OCI-M2 (cell line): ENCODE measurements around the gene OR2T35.

ENCODE experiments used
- DNase-seq: peaks from one replicate; lab custom pipeline; 2025; ENCODE audit not compliant: unreplicated experiment; lab: John Stamatoyannopoulos, UW

Gene OR2T35

DNA sequence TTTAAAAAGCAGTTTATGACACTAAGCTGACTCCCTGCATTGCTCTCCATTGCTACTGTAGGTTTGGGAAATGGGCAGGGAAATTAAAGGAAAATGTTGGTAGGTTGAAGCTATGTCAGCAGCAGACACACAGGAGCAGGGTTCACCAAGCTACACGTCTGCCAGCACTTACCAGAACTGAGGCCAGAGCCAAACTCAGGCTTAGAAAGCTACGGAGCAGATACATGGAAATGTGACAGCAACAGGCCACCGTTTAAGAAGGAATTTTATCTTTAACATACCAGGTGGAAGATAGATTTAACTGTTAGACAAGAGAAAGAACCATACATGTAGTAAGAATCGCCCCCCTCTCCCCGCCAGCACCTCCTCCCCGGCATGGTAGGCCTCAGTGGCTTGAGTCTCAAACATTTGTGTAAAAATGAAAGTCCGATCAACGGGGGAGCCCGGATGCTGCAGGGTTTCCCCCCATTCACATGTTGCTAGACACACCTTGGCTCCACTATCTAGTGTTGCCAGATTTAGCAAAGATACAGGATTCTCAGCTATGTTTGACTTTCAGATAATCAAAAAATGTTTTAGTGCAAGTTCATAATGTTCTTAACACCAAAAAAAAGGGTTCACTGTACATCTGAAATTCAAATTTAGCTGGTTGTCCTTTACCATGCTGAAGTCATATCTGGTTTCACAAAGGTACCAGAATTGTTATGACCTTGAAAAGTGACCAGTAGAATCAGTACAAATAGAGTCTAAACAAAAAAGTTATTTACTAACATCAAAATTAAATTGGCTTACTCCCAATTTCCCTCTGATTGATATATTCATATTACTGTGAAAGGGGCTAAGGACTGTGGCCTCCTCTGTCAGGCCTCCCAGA, 16.9 kb downstream of the OR2T35 start:
- DNase-seq: no peak

DNA sequence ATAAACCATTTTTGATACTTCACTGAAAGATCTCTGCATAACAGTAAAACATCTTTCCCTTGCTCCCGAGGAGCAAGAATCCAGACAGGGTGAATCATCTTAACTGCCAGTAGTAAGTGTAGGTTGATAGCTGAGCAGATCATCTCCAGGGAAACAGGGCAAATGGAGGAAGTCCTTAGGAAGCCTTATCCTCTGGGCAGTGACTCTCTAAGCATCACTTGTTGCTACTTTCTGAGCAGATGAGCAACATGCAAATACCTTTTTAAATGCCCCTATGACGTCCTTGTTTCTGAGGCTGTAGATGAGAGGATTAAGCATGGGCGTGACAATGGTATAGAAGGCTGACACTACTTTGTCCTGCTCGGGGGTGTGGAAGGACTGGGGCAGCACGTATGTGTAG, 19.1 kb downstream of the OR2T35 start:
- no peak for DNase-seq

DNA sequence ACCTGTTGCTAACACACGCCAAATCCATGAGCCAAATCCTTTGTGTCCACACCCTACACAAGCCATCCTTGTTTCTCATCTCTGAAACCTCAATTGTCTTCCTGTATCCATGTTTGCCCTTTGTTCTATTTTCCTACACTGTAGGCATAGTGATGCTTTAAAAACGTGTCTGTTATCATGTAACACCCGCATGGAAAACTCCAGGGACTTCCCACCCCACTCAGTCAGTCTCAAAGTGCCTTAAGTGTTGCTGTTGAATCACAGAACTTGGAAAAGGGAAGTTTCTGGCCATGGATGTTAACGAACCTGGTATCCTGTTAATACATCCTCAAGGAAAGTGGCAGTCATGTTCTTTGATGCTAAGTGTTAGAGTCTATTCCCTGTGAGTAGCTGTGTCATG, 19.9 kb downstream of the OR2T35 start:
- DNase-seq: no peak

DNA sequence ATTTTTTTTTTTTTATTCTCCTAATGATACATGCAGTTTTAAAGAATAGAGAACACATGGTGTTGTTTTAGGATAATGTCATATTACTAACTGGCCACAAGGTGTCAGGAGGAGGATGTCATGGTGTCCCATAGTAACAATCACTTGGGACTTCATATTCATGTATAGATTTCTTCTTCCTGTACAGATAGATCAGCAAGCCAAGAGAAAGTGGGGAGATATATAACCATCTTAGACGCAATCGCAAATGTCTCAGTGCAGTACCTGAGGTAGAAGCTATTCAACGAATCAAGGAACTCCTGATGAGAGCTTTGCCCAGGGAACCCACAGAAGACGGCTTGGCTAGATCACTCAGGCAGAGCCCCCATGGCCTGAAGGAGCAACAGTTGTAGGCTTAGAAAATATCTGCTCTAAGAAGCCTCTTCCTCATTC, 22.5 kb downstream of the OR2T35 start:
- no peak for DNase-seq

DNA sequence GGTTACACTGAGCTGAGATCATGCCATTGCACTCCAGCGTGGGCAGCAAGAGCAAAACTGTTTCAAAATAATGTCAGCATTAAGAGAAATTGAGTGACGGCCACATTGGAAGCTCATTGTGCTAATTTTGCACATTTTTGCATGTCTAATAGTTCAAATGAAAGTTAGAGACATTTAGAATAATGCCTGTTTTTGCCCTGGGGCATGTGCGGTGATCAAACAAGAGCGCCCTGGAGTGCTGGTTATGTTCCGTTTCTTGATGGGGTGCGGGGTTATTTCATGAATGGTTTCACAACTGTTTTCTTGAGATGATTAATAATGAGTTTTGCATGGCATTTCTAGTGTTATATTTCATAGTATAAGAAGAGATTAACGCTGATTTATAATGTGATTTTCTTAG, 23.3 kb downstream of the OR2T35 start:
- no peak for DNase-seq

- no peak for DNase-seq
Observed at GRCh38 chr1:248618878-248619277, 26.2 kb downstream of the OR2T35 start.

DNA sequence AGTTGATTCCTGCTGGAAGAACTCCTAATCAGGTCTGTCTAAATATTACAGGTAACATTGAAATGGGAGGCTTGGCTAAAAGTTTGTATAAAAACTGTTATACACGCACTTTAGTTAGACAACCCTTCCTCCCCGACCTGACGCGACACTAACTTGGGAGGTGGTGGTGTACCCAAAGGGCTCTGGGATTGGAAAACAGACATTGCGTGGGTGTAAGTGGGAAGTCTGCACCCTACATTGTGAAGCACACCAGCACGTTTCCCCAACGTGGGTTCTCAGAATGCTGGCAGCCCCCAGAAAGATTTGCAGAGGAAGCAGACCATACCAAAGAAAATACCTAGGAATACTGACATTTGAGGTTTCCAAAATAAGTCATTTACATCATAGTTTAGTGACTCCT, 27.0 kb downstream of the OR2T35 start:
- DNase-seq: no peak

DNA sequence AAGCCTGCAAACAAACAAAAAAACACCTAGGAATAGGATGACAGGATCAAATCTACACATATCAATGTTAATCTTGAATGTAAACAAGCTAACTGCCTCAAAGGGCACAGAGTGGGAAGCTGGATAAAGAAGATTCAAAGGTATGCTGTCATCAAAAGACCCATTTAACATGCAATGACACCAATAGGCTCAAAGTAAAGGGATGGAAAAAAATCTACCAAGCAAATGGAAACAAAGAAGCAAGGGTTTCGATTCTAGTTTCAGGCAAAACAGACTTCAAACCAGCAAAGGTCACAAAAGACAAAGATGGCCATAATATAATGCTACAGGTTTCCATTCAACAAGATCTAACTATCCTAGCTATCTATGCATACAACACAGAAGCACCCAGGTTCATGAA, 31.3 kb downstream of the OR2T35 start:
- no peak for DNase-seq

DNA sequence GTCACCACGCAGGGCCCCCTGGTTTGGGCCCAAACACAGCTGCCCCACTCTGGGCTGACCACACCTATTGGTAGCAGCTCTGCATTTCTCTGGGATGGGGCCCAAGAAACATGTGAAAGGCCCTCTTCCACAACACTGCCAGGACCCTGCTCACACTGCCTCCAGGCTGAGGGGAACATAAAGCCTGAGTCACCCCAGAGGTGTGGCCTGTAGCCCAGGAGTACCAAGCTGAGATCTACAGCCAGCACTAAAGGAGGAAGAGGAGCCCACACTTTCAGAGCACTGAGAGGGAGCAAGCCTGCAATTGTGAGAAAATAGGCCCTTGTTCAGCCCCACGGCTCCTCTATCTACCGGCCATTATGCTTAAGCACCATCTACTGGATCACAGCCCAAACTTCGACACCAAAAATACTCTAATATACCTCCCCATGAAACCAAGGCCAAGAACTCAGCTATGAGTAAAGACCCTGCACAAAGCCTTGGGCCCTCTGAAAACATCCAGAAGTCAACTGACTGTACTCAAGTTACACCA, 33.1 kb downstream of the OR2T35 start:
- no peak for DNase-seq

- DNase-seq: no peak
Observed at GRCh38 chr1:248610301-248610700, 34.8 kb downstream of the OR2T35 start.

DNA sequence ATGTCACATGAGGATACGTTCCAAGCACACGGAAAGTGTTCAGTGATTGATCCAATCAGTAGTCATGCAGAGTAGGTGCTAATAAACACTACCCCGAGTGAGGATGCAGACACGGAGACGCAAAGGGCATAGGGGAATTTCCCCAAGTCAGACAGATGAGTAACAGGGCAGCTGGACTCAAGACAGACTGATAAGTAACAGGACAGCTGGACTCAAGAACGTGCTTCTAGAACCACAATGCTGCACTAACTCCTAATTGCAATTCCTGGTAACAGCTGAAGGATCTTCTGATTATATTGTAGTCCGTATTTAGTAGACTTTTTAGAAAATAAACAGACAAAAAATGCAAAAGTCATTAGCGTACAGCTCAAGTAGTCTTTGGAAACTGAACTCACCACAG, 45.7 kb downstream of the OR2T35 start:
- no peak for DNase-seq

- DNase-seq: no peak
Observed at GRCh38 chr1:248597589-248597988, 47.5 kb downstream of the OR2T35 start, which contains the start of gene OR2T10. OR2T10 (minus strand) TSS chr1:248597700; CDS start chr1:248593768, 3,932 bp downstream.

- DNase-seq: no peak
Observed at GRCh38 chr1:248596615-248597014, 48.5 kb downstream of the OR2T35 start.

GRCh38 chr1:248593226-248593625, 51.9 kb downstream of the OR2T35 start:
- no peak for DNase-seq

DNA sequence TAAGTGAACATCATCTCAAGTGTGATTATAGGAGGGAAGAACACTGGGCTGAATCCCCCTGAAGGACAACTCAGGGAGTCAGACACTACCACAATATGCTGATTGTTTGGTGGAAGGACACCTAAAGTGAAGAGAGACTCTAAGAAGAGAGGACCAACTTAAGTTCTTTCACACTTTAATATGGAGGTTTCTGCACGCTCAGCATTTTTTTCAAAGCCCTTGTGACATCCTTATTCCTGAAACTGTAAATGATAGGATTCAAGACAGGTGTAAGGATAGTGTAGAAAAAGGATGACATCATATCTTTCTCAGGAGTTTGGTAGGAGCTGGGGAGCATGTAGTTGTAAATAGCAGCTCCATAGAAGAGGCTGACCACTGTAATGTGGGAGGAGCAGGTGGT, 52.4 kb downstream of the OR2T35 start:
- no peak for DNase-seq

- no peak for DNase-seq
Observed at GRCh38 chr1:248590055-248590454, 55.0 kb downstream of the OR2T35 start.

GRCh38 chr1:248589334-248589733, 55.7 kb downstream of the OR2T35 start:
- no peak for DNase-seq
